ENCODE data around the gene ARHGAP28.

GRCh38 chr18:6836331-6836730 lies 106.8 kb downstream of the ARHGAP28 start:
- TF ChIP-seq TAF1 (IDR thresholded peaks at IDR 0.05; ENCODE audit: borderline replicate concordance, low read depth, low read length) (no peak), POLR2A (IDR thresholded peaks at IDR 0.05; ENCODE audit: low read depth, low read length) (no peak), POLR2AphosphoS5 (IDR thresholded peaks at IDR 0.05; ENCODE audit: low read depth, low read length) (no peak)

All from GM12892 (cell line).